HS-27A (cell line): ENCODE data around the gene SETDB1.
"Not testable (repeated sequence)": the region's sequence is repeated elsewhere in the genome, so short reads cannot be mapped to it uniquely, and the experiment has no call there.

Experiments used
- DNase-seq: peaks from one replicate; pipeline ENCODE4 v3.0.0-alpha.2; 2012; ENCODE audit warnings: low read depth, missing footprints

SETDB1 gene

DNA sequence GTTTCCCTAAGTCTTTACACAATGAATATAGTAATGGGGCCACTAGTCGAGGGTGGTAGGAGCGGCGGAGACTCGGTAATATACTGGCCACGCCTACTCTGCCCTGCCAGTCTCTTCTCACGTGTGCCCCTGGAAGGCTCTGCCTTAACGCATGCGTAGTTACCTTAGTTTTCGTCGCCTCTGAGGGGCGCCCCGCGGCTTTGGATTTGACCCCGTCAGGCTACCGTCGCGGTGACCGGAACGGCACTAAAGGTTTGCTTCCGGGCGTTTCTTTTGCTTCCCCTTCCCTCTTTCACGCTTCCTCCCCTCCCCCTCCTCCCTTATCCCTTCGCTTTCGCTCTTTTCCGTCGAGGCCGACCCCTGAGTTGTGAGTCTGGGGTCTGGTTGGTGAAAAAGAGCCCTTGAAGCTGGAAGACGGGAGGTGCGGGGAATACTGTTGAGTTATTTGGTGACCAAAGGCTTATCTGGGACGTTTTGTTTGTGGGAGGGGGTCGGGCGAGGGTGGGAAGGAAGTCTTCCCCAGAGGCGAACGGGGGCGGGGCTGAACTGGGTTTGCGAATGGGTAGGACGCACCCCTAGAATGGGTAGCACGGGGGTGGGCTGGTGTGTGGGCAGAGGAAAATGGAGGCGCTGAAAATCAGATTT, at the start of gene SETDB1:
SETDB1 (plus strand) TSS at position 267 of the 645 bp plus-strand sequence. CDS start 1,352 bp downstream, outside the sequence.
- peak; percentile 78 for DNase-seq

DNA sequence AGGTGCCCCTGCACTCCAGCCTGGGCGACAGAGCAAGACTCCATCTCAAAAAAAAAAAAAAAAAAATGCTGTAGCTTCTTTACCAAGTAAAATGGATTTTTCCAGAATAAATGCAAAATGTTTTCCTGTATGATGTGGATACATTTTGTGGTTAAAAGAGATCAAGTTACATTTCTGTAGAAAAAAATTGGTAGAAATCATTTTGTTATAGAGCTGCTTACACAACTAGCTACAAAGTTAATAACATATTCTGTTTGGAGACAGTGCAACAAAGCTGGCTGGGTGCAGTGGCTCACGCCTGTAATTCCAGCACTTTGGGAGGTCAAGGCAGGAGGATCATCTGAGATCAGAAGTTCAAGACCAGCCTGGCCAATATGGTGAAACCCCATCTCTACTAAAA, 47.2 kb upstream of the SETDB1 start:
- not testable (repeated sequence) for DNase-seq

DNA sequence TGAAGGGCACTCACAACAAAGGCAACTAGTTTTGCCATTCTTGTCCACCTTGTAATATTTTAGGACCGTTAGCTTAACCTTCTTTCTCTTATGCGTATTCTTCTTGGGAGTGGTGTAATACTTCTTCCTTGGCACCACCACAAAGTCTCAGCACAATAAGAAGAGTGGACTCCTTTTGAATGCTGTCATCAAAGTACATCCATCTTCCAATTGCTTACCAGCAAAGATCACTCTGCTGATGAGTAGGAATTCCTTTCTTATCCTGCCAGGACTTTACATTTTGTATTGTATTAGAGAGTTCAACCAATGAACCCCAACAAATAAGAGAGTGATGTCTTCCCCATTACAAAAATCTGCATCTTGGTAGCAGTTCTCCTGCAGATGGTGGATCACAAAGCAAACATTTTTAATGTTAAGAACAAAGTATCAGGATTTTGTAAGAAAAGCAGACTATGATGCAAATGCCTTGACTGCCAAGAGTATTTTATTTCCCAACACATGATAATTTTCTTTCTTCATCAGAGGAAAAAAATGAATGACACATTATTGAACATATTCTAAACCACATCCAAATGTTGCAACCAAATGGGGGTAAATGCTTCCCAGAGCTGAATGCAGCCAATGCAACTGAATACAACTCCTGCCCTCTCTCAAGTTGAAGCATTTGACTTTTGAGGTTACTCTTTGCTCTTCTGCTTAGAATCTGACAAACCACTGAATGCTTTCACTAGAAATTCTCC, 44.7 kb upstream of the SETDB1 start:
- DNase-seq = peak; percentile 35

DNA sequence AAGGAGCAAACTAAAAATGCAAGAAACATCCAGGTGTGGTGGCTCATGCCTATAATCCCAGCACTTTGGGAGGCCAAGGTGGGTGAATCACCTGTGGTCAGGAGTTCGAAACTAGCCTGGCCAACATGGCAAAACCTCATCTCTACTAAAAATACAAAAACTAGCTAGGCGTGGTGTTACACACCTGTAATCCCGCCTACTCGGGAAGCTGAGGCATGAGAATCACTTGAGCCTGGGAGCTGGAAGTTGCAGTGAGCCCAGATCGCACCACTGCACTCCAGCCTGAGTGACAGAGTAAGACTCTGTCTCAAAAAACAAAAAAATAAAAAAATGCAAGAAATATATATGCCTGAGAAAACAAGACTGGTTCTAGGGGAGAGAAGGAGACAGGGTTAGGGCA, 43.0 kb upstream of the SETDB1 start:
- not testable (repeated sequence) for DNase-seq

DNA sequence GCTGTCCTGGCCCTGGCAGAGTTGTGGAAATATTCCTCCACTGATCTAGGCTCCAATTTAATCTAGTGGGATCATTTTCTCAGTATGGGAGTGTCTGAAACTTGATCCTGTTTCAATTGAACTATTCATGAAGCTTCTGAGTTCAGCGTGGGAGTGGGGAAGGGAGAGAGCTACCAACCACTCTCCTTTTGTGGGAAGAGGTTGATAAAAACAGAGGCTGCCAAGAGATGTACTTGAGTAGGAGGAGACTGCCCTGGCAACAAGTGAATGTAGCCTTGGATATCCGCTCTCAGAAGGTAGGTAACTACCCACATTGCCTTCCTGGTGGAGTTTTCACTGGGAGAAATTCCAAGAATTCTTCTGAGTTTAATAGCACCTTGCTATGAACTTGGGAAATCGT, 39.1 kb upstream of the SETDB1 start, which contains the start of gene CTXND2:
CTXND2 (plus strand) TSS at position 119 of the 400 bp plus-strand sequence. CDS start 25,179 bp downstream, outside the sequence.
- no peak for DNase-seq

DNA sequence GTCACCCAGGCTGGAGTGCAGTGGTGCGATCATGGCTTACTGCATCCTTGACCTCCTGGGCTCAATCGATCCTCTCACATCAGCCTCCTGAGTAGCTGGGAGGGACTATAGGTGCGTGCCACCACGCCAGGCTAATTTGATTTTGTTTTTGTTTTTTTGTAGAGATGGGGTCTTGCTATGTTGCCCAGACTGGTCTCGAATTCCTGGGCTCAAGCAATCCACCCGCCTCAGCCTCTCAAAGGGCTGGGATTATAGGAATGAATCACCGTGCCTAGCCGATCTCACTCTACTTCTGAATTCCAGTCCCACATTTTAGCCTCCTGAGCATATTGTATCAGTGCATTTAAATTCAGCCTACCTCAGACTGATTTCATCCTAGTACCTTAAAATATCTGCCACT, 37.4 kb upstream of the SETDB1 start:
- no peak for DNase-seq

DNA sequence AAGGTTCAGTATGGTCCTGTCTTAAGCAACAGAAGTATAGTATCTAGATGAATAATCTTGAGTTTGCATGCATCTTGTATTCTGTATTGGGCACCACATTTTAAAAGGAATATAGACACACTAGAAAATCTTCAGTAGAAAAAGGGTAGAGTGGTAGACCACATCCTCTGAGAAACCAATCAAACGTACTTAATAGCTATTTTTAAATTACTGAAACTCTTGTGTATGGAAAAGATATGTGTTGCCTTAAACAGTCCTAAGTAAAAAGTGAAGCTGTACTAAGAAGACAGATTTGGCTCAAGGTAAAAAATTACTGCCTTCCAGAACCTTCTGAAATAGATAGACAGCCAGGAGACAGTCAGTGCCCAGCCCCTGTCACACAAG, 36.1 kb upstream of the SETDB1 start:
- no peak for DNase-seq

DNA sequence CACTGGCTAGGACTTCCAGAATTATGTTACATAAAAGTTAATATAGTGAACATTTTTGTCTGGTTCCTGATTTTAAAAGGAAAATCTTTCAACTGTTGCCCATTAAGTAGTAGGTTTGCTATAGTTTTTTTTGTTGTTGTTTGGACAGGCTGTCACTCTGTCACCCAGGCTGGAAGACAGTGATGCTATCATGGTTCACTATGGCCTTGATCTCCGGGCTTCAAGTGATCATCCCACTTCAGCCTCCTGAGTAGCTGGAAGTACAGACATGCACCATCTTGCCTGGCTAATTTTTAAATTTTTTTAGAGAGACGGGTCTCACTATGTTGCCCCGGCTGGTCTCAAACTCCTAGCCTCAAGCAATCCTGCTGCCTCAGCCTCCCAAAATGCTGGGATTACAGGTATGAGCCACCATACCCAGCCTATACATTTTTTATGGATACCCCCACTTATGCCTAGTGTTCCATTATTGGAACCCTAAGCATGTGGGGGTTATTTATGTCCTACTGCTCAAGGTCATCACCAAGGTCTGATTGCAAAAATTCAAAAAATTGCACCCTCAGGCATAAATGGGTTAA, 32.7 kb upstream of the SETDB1 start:
- no peak for DNase-seq

DNA sequence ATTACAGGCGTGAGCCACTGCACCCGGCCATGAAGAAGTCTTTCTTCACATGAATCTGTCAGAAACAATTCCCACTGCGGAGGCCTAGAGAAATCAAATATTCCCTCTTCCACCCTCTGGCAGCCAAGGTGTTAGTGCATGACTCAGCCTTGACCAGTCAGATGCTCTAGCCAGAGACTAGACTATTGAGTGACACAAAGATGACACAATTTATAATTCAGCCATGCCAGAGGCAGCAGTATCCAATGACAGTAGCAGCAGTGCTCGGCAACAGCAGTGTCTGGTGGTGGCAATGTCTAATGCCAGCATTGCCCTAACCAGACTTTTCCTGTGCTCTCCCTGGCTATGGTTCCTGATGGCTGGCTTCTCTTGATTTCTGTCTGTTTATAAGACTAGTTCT, 30.5 kb upstream of the SETDB1 start:
- DNase-seq = no peak

DNA sequence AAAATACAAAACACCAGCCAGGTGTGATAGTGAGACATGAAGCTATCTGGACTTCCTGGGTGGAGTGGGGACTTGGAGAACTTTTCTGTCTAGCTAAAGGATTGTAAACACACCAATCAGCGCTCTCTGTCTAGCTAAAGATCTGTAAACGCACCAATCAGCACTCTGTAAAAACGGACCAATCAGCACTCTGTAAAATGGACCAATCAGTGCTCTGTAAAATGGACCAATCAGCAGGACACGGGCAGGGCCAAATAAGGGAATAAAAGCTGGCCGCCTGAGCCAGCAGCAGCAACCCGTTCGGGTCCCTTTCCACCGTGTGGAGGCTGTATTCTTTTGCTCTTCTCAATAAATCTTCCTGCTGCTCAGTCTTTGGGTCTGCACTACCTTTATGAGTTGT, 26.4 kb upstream of the SETDB1 start:
- DNase-seq = not testable (repeated sequence)

DNA sequence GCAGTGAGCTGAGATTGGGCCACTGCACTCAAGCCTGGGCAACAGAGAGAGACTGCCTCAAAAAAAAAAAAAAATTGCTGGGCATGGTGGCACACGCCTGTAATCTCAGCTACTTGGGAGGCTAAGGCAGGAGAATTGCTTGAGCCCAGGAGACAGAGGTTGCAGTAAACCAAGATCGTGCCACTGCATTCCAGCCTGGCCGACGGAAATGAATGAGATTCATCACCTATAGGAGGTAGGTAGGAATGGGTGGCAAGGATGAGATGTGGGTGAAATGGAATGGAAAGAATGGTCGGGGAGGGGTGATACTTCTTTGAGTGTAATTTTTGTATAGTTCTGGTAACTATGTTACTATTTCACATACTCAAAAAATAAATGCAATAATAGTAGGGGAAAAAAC, 23.8 kb upstream of the SETDB1 start:
- no peak for DNase-seq

DNA sequence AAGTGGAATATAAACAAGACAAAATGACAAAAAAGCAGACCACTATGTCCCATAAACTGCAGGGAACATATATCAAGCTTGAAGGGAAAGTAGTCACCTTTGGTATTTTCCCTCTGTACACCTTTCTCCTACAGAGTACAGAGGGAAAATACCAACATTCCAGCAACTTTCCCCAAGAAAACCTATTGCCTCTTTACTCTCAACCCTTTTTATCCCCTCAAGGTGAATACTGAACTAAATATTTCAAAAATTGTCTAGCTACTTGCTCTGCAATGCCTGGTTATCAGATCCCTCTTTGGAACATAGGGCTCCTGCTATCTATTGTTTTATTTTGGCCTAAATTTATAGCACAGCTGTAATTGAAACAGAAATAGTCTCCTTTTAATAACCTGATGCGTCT, 23.4 kb upstream of the SETDB1 start:
- DNase-seq = no peak

DNA sequence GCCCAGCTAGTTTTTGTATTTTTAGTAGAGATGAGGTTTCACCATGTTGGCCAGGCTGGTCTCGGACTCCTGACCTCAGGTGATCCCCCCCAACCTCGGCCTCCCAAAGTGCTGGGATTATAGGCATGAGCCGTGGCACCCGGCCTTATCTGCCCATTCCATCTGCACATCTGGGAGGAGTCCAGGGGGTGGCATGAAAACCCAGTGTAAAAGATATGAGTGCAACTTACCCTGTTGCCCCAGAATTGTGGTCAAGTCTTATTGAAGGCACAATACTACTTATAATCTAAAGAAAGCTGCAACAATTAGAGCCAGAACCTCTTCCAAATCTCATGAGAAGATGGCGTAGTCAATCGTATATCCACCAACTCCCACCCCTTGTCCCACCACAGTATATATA, 20.9 kb upstream of the SETDB1 start:
- no peak for DNase-seq

DNA sequence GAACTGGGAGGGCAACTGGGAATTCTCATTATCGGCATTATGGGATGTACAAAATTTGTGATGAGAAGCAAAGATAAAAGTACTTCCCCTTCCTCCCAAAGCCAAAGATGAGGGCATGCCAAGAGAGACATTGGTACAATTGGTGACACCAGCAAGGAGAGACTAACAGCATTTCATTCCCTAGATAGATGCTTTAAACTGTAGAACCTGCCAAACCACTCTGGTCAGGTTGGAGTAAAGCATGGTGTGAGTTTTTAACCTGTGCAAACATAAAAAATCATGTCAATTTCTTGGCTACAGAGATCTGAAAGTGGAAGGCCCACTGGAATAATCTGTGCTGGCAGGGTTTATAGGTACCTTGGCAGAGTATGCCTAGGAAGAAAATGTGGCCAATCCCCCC, 19.8 kb upstream of the SETDB1 start:
- DNase-seq = no peak

DNA sequence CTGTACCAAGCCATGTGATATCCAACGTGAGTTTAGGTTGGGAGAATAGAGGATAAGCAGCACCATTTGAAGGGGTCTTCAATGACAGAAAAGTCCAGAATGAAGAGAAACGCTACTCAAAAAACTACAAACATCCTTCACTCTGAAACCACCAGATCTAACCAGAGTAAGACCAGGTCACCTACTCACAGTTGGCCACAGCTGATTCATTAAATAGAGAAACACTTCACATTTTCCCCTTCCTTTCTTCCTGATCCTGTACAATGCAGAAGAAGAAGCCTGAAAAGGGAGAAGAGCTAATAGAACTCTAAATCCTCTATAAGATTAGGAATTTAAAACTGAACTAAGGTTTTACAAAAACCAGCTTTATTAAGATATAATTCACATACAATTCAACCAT, 19.4 kb upstream of the SETDB1 start:
- DNase-seq = no peak

DNA sequence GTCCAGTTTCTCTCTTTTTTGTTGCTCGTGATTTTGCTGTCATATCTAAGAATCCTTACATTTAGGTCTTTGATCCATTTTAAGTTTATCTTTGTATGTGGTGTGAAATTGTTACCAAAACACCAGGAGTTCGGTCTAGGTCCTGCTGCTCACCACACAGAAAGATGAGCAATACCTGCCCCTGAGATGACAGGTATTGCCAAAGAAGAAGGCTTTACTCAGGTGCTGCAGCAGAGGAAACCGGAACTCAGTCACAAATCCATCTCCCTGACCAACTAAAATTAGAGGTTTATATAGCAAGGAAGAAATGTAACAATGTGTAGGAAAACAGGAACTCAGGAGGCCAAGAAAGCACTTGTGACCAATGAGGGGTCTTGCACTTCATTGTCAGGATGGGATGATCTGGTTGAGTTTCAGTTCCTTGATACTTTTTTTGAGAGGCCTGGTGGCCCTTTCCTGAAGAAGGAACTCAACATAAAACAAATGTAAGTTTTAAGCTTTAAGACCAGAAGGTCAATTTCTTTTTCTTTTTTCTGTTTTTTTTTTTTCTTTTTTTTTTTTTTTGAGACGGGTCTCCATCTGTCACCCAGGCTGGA, 16.5 kb upstream of the SETDB1 start:
- DNase-seq = no peak

DNA sequence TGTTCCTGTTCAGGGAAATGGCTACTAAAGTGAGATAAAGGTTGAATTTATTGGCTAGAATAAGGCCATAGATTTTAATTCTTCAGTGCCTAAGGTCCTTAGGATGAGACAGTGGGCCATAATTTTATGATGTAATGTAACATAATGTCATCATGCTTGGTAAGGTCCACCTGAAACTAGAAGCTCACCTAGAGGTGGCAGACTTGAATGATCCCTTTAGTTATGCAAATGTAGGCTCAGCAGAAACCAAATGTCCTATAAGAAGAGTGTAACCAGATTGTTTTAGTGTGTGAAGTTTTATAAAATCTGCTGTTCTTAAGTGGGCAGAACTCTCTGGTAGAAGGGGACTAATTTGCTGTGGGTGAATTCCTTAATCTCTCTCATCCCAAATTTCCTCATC, 13.5 kb upstream of the SETDB1 start:
- no peak for DNase-seq

DNA sequence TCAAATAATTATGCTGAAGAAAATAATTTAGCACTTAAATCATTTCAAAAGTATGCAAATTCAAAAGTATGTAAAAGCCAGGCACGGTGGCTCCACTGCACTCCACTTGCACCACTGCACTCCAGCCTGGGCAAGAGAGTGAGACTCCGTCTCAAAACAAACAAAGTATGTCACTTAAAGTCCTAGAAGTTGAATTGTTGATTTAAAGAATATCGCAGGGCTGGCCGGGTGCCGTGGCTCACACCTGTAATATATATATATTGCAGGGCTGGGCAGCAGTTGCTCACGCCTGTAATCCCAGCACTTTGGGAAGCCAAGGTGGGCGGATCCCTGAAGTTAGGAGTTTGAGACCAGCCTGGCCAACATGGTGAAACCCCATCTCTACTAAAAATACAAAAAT, 8.8 kb upstream of the SETDB1 start:
- no peak for DNase-seq

DNA sequence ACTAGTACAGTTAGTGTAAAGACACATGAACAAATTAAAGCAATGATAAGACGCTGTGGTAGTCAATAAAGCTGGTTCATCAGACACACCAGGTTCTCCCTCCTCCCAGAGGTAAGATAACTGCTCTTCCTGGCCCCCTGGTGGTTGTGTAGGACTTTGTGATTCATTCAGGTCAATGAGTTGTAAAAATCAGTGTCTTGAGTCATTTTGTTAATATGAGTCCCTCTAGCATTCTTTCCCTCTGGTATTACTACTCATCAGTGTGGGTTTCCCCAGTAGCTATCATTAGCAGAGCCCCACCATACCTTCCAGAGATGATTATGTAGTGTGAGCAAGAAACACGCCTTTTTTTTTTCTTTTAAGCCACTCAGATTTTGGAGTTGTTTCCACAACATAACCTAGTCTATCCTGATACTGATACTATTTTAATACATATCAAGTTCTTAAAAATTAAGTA, 3.6 kb upstream of the SETDB1 start:
- DNase-seq = peak; percentile 53

DNA sequence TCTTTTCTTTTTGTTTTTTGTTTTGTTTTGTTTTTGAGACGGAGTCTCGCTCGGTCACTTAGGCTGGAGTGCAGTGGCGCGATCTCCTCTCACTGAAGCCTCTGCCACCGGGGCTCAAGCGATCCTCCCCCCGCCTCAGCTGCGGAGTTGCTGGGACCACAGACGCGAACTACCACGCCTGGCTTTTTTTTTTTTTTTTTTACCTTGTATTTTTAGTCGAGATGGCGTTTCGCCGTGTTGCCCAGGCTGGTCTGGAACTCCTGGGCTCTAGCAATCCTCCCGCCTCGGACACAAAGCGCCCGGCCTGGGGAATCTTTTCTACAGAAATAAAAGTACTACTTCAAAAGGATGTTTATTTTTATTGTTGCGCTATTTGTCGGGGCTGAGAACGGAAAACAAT, 1.1 kb upstream of the SETDB1 start:
- no peak for DNase-seq

DNA sequence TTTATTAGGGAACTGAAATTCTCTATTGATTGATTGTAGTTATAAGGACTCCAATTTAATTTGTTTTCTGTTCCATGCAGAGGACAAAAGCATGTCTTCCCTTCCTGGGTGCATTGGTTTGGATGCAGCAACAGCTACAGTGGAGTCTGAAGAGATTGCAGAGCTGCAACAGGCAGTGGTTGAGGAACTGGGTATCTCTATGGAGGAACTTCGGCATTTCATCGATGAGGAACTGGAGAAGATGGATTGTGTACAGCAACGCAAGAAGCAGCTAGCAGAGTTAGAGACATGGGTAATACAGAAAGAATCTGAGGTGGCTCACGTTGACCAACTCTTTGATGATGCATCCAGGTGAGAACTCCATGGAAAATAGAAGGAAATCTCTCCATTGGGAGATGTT, 1.5 kb downstream of the SETDB1 start:
- no peak for DNase-seq

DNA sequence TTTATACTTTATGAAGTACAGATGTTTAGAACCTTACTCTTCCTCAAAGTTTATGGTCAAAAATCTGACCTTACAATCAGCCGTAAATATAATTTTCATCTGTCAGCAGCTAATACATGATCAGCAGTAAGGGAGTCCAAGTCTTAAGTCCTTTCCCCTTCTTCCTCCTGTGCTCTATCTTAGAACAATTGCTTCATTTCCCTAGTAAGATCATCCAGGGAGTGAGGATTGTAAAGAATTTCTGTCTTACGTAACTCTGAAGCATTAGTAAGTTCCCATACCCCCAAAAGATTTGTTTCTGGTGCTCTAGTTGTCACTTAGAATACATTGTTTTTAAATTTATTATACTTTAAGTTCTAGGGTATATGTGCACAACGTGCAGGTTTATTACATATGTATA, 2.1 kb downstream of the SETDB1 start:
- DNase-seq = no peak

DNA sequence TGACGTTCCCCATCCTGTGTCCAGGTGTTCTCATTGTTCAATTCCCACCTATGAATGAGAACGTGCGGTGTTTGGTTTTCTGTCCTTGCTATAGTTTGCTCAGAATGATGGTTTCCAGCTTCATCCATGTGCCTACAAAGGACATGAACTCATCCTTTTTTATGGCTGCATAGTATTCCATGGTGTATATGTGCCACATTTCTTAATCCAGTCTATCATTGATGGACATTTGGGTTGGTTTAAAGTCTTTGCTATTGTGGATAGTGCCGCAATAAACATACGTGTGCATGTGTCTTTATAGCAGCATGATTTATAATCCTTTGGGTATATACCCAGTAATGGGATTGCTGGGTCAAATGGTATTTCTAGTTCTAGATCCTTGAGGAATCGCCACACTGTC, 2.6 kb downstream of the SETDB1 start:
- not testable (repeated sequence) for DNase-seq
